ENCODE data around the gene MAP3K6.

Gene MAP3K6

GRCh38 chr1:27333717-27334279, 33.0 kb downstream of the MAP3K6 start:
- DNase-seq: no peak

- DNase-seq: peak; percentile 16
Observed at GRCh38 chr1:27332536-27333281, 34.1 kb downstream of the MAP3K6 start.

- DNase-seq: no peak
Observed at GRCh38 chr1:27331922-27332321, 34.8 kb downstream of the MAP3K6 start.

- no peak for DNase-seq
Observed at GRCh38 chr1:27331426-27331825, 35.3 kb downstream of the MAP3K6 start.

- DNase-seq: no peak
Observed at GRCh38 chr1:27330786-27331185, 36.0 kb downstream of the MAP3K6 start.

- no peak for DNase-seq
Observed at GRCh38 chr1:27327964-27328363, 38.8 kb downstream of the MAP3K6 start.

DNA sequence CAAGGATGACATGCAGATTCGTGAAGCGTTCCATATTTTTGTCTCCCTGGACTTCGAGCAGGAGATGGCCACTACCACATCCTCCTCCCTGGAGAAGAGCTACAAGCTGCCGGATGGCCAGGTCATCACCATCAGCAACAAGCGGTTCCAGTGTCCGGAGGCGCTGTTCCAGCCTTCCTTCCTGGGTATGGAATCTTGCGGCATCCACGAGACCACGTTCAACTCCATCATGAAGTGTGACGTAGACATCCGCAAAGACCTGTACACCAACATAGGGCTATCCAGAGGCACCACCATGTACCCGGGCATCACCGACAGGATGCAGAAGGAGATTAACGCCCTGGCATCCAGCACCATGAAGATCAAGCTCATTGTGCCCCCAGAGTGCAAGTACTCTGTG, 41.5 kb downstream of the MAP3K6 start:
- no peak for DNase-seq

GRCh38 chr1:27322569-27323240, 44.1 kb downstream of the MAP3K6 start:
- DNase-seq: no peak

- peak; percentile 98 for DNase-seq
Observed at GRCh38 chr1:27321813-27322568, 44.8 kb downstream of the MAP3K6 start, which contains the start of gene TMEM222. Gene TMEM222 (plus strand): TSS chr1:27322163. CDS start chr1:27322198, 35 bp downstream.

- DNase-seq: peak; percentile 31
Observed at GRCh38 chr1:27318596-27318995, 48.2 kb downstream of the MAP3K6 start.

- DNase-seq: no peak
Observed at GRCh38 chr1:27318136-27318535, 48.6 kb downstream of the MAP3K6 start.

DNA sequence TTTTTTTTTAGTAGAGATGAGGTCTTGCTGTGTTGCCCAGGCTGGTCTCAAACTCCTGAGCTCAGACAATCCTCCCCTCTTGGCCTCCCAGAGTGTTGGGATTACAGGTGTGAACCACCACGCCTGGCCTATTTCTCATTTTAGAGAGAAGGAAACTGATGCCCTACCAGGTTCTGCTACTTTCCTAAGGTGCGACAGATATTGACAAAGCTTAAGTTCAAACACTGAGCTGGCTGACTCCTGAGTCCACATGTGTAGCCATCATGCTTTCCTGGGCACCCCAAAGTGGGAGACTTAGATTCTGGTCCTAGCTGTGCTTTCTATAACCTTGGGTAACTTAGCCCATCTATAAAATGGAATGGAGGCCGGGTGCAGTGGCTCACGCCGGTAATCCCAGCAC, 49.9 kb downstream of the MAP3K6 start:
- no peak for DNase-seq

DNA sequence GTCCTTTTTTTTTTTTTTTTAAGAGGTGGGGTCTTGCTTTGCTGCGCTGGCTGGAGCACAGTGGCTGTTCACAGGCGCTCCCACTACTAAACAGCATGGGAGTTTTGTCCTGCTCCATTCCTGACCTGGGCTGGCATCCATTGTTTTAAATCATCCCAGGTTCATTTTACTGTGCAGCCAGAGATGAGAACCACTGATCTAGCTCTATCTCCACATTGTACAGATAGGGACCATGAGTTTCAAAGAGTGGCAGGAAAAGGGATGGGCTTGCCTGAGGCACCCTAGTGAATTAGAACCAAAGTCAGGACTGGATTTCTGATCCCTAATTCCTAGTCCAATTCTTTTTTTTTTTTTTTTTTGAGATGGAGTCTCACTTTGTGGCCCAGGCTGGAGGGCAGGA, 52.0 kb downstream of the MAP3K6 start:
- no peak for DNase-seq

- DNase-seq: no peak
Observed at GRCh38 chr1:27314169-27314568, 52.6 kb downstream of the MAP3K6 start.

GRCh38 chr1:27307874-27308598, 58.7 kb downstream of the MAP3K6 start:
- DNase-seq: no peak

- no peak for DNase-seq
Observed at GRCh38 chr1:27306892-27307761, 59.6 kb downstream of the MAP3K6 start.

- no peak for DNase-seq
Observed at GRCh38 chr1:27306071-27306470, 60.7 kb downstream of the MAP3K6 start.

Measured in HCEC 1CT (cell line).